Endothelial cell of umbilical vein (primary cell): ENCODE measurements around the gene SURF1.

ENCODE experiments used
- EZH2 ChIP-seq: IDR thresholded peaks from 2 replicates; pipeline ENCODE4 v1.6.1; 2012; ENCODE audit warnings: borderline replicate concordance, low read depth, mild to moderate bottlenecking, moderate library complexity, low read length, inconsistent platforms; ENCODE audit not compliant: severe bottlenecking
- FOS ChIP-seq: IDR thresholded peaks from 2 replicates; pipeline ENCODE4 v1.6.1; 2011; ENCODE audit warnings: mild to moderate bottlenecking, low read length, moderate library complexity, borderline replicate concordance; ENCODE audit not compliant: insufficient read depth
- TF ChIP-seq, protein P1 (sequence below), 2 donors: IDR thresholded peaks; 1 replicate in 1 of 2; 2 replicates in 1 of 2; pipeline ENCODE4 v1.5.1; 2011; ENCODE audit warnings: low read length in 2 of 2, mild to moderate bottlenecking in 2 of 2, moderate library complexity in 2 of 2, control low read depth in 1 of 2, inconsistent platforms in 1 of 2, low read depth in 1 of 2; ENCODE audit not compliant: insufficient read depth in 1 of 2; ENCODE audit errors: extremely low read depth in 1 of 2
- TF ChIP-seq, protein P2 (sequence below): IDR thresholded peaks from 2 replicates; pipeline ENCODE4 v1.6.1; 2011; ENCODE audit not compliant: insufficient read depth, insufficient read length

DNA sequence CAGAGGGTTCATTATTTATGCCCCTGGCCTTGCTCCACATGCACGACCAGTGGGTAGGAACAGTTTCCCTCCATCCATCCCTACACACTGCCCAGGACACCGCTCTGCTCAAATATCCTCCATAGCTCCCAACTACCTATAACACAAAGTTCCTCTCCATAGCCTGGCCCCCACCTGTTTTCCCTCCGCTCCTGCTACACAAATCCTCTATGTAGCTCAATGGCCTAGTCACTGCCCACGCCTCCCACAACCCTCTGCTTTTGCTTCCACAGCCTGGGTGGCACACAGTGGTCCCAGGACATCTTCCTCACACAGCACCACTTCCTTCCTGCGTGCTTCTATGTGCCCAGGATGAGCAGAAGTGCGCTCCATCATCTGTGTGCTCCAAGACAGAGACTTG, 41.1 kb upstream of the SURF1 start:
- TF ChIP-seq EZH2 = no peak
- TF ChIP-seq, protein P1, sequence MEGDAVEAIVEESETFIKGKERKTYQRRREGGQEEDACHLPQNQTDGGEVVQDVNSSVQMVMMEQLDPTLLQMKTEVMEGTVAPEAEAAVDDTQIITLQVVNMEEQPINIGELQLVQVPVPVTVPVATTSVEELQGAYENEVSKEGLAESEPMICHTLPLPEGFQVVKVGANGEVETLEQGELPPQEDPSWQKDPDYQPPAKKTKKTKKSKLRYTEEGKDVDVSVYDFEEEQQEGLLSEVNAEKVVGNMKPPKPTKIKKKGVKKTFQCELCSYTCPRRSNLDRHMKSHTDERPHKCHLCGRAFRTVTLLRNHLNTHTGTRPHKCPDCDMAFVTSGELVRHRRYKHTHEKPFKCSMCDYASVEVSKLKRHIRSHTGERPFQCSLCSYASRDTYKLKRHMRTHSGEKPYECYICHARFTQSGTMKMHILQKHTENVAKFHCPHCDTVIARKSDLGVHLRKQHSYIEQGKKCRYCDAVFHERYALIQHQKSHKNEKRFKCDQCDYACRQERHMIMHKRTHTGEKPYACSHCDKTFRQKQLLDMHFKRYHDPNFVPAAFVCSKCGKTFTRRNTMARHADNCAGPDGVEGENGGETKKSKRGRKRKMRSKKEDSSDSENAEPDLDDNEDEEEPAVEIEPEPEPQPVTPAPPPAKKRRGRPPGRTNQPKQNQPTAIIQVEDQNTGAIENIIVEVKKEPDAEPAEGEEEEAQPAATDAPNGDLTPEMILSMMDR (IDR thresholded peaks at IDR 0.05; ENCODE audit: extremely low read depth in 1 of 2, insufficient read depth in 1 of 2, low read depth in 1 of 2, low read length in 2 of 2) = no peak
- TF ChIP-seq, protein P2, sequence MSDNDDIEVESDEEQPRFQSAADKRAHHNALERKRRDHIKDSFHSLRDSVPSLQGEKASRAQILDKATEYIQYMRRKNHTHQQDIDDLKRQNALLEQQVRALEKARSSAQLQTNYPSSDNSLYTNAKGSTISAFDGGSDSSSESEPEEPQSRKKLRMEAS = no peak
- no peak for TF ChIP-seq FOS
